GM23248 (cell line): ENCODE measurements around the gene PIH1D1. TPM values are rescaled to one million over a fixed set of nuclear protein-coding genes. Genes with fewer than 3 reads are reported as not detected.
"Not testable (repeated sequence)": the region's sequence is repeated elsewhere in the genome, so short reads cannot be mapped to it uniquely, and the experiment has no call there.

Source experiments
- DNase-seq: peaks from one replicate; pipeline ENCODE4 v3.0.0-alpha.2; 2015
- H2AFZ ChIP-seq: fragments of 200-600 bp; sonication (generic); 2 replicates; pipeline ENCODE4 v1.6.1; 2016; ENCODE audit warnings: antibody characterized with exemption
- H3F3A ChIP-seq: fragments of 200-600 bp; sonication (generic); 2 replicates; pipeline ENCODE4 v1.6.1; 2016; ENCODE audit warnings: mild to moderate bottlenecking, antibody characterized with exemption, mixed run types; ENCODE audit not compliant: insufficient read depth
- H3K27ac ChIP-seq: fragments of 200-600 bp; sonication (generic); 2 replicates; pipeline ENCODE4 v1.5.1; 2016; ENCODE audit warnings: mild to moderate bottlenecking
- H3K27me3 ChIP-seq: fragments of 200-600 bp; sonication (generic); replicated peaks from 2 replicates; pipeline ENCODE4 v1.6.1; 2016; ENCODE audit warnings: mild to moderate bottlenecking; ENCODE audit not compliant: insufficient read depth
- H3K36me3 ChIP-seq: fragments of 200-600 bp; sonication (generic); 2 replicates; pipeline ENCODE4 v1.6.1; 2016; ENCODE audit warnings: low read depth, mild to moderate bottlenecking
- H3K4me1 ChIP-seq: fragments of 200-600 bp; sonication (generic); 2 replicates; pipeline ENCODE4 v1.6.1; 2016; ENCODE audit warnings: mild to moderate bottlenecking; ENCODE audit not compliant: insufficient read depth
- H3K4me2 ChIP-seq: fragments of 200-600 bp; sonication (generic); one replicate; pipeline ENCODE4 v1.6.1; 2016; ENCODE audit warnings: mild to moderate bottlenecking; ENCODE audit not compliant: unreplicated experiment
- H3K4me3 ChIP-seq: fragments of 200-600 bp; sonication (generic); 2 replicates; pipeline ENCODE4 v1.5.1; 2016; ENCODE audit warnings: mild to moderate bottlenecking
- H3K79me2 ChIP-seq: fragments of 200-600 bp; sonication (generic); 2 replicates; pipeline ENCODE4 v1.6.1; 2016; ENCODE audit warnings: mild to moderate bottlenecking; ENCODE audit not compliant: insufficient read depth
- H3K9ac ChIP-seq: fragments of 200-600 bp; sonication (generic); 2 replicates; pipeline ENCODE4 v1.6.1; 2016; ENCODE audit warnings: mild to moderate bottlenecking
- H3K9me2 ChIP-seq: fragments of 200-600 bp; sonication (generic); 2 replicates; pipeline ENCODE4 v1.6.1; 2016; ENCODE audit warnings: mixed run types, mild to moderate bottlenecking, moderate library complexity; ENCODE audit not compliant: insufficient read depth
- H3K9me3 ChIP-seq: fragments of 200-600 bp; sonication (generic); one replicate; pipeline ENCODE4 v1.6.1; 2017; ENCODE audit warnings: low read depth
- H4K20me1 ChIP-seq: fragments of 200-600 bp; sonication (generic); 2 replicates; pipeline ENCODE4 v1.6.0; 2016; ENCODE audit not compliant: insufficient read depth
- EZH2 ChIP-seq: fragments of 200-600 bp; sonication (generic); IDR thresholded peaks from 2 replicates; pipeline ENCODE4 v1.6.1; 2018; ENCODE audit warnings: antibody characterized with exemption, mild to moderate bottlenecking; ENCODE audit not compliant: insufficient read depth, poor library complexity, severe bottlenecking
- EZH2phosphoT487 ChIP-seq: fragments of 200-600 bp; sonication (generic); IDR thresholded peaks from 2 replicates; pipeline ENCODE4 v1.6.1; 2018; ENCODE audit warnings: antibody characterized with exemption, moderate library complexity, mild to moderate bottlenecking, low read depth; ENCODE audit not compliant: insufficient read depth
- WGBS, 2 experiments: methylation state at CpG; one replicate each; pipeline ENCODE4 v1.1.6; 2015 to 2017; ENCODE audit warnings: low lambda C conversion rate in 2 of 2, low coverage in 1 of 2; ENCODE audit errors: missing lambda C conversion rate in 2 of 2; 5-methylcytosine and 5-hydroxymethylcytosine counted together
- in situ Hi-C: fragments of 300-500 bp; cut with MboI; formaldehyde crosslinking; loops from 2 replicates; pipeline ENCODE4 v1.15.0; 2020
- polyA plus RNA-seq: library from polyadenylated mRNA; unstranded; fragments of >200 nt; fragmentation: Nextera tagmentation; extraction: Ambion mirVana; gene quantifications from 2 replicates; pipeline ENCODE4 v1.2.1, GENCODE V29; 2016
- total RNA-seq: library from RNA; depleted of rRNA; stranded (reverse); fragments of >200 nt; shearing (Covaris generic); gene quantifications from 2 replicates; pipeline ENCODE4 v1.2.3, GENCODE V29; 2014

The PIH1D1 gene
- total and polyA plus RNA-seq, 2 experiments from 2014 or later = 73.5 to 90.2 TPM

DNA sequence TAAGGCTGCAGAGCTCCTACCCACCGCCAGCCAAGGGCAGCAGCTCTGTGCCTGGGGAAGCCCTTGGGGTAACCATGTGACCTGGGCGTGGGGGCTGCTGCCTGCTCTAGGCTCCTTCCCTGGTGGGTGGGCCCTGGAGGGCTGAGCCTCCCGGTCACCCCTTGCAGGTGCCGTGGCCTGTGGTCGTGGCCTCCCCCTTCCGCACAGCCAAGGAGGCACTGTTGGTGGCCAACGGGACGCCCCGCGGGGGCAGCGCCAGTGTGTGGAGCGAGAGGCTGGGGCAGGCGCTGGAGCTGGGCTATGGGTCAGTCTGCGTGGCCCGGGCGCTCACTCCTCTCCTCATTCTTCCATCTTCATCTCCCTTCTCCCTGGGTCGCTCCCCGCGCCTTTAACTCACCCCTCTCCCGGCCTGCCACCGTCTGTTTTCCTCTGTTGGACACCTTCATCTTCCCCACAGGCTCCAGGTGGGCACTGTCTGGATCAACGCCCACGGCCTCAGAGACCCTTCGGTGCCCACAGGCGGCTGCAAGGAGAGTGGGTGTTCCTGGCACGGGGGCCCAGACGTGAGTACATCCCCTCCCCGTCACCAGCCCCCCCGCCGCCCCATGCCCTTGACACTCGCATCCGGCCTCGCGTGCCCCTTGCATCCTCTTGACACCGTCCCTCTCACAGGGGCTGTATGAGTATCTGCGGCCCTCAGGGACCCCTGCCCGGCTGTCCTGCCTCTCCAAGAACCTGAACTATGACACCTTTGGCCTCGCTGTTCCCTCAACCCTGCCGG lies 12.5 kb upstream of the PIH1D1 start:
- H3K79me2 ChIP-seq = no peaks in the 10 kb centered on the region
- no peaks in the 10 kb centered on the region for H3K9me2 ChIP-seq

DNA sequence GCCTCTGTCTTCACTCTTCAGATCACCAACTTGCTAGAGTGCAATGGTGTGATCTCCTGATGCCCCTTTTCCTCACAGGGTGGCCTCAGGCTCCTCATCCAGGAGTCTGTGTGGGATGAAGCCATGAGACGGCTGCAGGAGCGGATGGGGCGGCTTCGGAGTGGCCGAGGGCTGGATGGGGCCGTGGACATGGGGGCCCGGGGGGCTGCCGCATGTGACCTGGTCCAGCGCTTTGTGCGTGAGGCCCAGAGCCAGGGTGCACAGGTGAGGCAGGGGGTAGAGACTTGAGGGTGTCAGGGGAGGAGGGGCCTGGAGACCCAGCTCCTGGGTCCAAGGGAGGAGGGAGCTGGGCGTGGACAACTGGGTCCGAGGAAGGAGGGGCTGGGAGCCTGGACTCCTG lies 10.9 kb upstream of the PIH1D1 start:
- no peaks in the 10 kb centered on the region for H3K9me3 ChIP-seq
- H3K4me2 ChIP-seq = no peak overlapping the region
- H3K27me3 ChIP-seq = no peaks in the 10 kb centered on the region
- H3K79me2 ChIP-seq = peaks cover 3% of the 10 kb centered on the region; the same call in 1 of the 2 replicates
- no peak overlapping the region for H3K4me3 ChIP-seq
- H3K9me2 ChIP-seq = no peaks in the 10 kb centered on the region
- WGBS, 2 experiments = 88 to 92% methylated on average over 10 to 12 of the region's 12 CpGs
- DNase-seq = no peak
- H3F3A ChIP-seq = 0 out of 2 replicates have a peak, but pooled peaks cover 5% of the 10 kb centered on the region
- no peak overlapping the region for H2AFZ ChIP-seq
- no peaks in the 10 kb centered on the region for H3K36me3 ChIP-seq
- no peaks in the 10 kb centered on the region for H4K20me1 ChIP-seq
- TF ChIP-seq EZH2 = no peak
- no peak for TF ChIP-seq EZH2phosphoT487
- no peak overlapping the region for H3K9ac ChIP-seq
- H3K4me1 ChIP-seq = peaks cover 6% of the 10 kb centered on the region; the same call in 1 of the 2 replicates
- in situ Hi-C loops = no loop called here
- no peak overlapping the region for H3K27ac ChIP-seq

More for the DNA sequence above, 12.5 kb upstream of the PIH1D1 start:
- H3K4me1 ChIP-seq = no peaks in the 10 kb centered on the region
- no peaks in the 10 kb centered on the region for H3K36me3 ChIP-seq
- in situ Hi-C loops = no loop called here
- H3K27me3 ChIP-seq = no peaks in the 10 kb centered on the region
- H3F3A ChIP-seq = no peaks in the 10 kb centered on the region
- no peak for TF ChIP-seq EZH2
- TF ChIP-seq EZH2phosphoT487 = no peak
- no peak overlapping the region for H2AFZ ChIP-seq
- no peak overlapping the region for H3K27ac ChIP-seq
- no peak overlapping the region for H3K4me2 ChIP-seq
- H3K4me3 ChIP-seq = no peak overlapping the region
- no peaks in the 10 kb centered on the region for H4K20me1 ChIP-seq
- DNase-seq = no peak
- WGBS, 2 experiments = 88 to 90% methylated on average over 25 to 38 of the region's 39 CpGs
- no peaks in the 10 kb centered on the region for H3K9me3 ChIP-seq
- no peak overlapping the region for H3K9ac ChIP-seq

DNA sequence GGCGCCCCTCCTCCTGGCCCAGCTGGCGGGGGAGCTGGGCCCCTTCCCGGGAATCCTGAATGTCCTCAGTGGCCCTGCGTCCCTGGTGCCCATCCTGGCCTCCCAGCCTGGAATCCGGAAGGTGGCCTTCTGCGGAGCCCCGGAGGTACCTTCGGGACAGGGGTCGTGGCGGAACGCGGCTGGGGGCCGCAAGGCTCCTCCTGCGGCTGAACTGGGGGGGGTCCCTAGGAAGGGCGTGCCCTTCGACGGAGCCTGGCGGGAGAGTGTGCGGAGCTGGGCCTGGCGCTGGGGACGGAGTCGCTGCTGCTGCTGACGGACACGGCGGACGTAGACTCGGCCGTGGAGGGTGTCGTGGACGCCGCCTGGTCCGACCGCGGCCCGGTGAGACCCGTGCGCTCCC lies 10.0 kb upstream of the PIH1D1 start:
- WGBS, 2 experiments = 96 to 98% methylated on average over 17 to 37 of the region's 37 CpGs
- in situ Hi-C loops = no loop called here

DNA sequence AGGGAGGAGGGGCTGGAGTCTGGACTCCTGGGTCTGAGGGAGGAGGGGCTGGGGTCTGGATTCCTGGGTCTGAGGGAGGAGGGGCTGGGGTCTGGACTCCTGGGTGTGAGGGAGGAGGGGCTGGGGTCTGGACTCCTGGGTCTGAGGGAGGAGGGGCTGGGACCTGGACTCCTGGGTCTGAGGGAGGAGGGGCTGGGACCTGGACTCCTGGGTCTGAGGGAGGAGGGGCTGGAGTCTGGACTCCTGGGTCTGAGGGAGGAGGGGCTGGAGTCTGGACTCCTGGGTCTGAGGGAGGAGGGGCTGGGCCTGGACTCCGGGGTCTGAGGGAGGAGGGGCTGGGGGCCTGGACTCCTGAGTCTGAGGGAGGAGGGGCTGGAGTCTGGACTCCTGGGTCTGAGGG lies 9.5 kb upstream of the PIH1D1 start:
- Histone ChIP-seq H3K4me1 (peaks cover 14% of the 10 kb centered on the region; the same call in 1 of the 2 replicates), H3F3A (peaks cover 13% of the 10 kb centered on the region)
- DNase-seq, H3K9me3 ChIP-seq, H3K79me2 ChIP-seq, H2AFZ ChIP-seq, H3K27ac ChIP-seq, H4K20me1 ChIP-seq, H3K9me2 ChIP-seq, in situ Hi-C loops, H3K27me3 ChIP-seq, H3K9ac ChIP-seq, H3K4me2 ChIP-seq, H3K36me3 ChIP-seq, H3K4me3 ChIP-seq: not testable (repeated sequence)
- WGBS, 2 experiments = 0% methylated on average over 1 of the region's 1 CpG; no CpG with 5 or more reads in 1 of the 2 experiments

More for the DNA sequence above, 10.0 kb upstream of the PIH1D1 start:
- Histone ChIP-seq H3F3A (peaks cover 8% of the 10 kb centered on the region), H3K79me2 (peaks cover 3% of the 10 kb centered on the region; the same call in 1 of the 2 replicates), H3K4me3 (no peak overlapping the region), H4K20me1 (no peaks in the 10 kb centered on the region), H3K9me3 (no peaks in the 10 kb centered on the region), H3K4me2 (no peak overlapping the region), H3K9ac (no peak overlapping the region), H3K27ac (no peak overlapping the region), H3K36me3 (no peaks in the 10 kb centered on the region), H2AFZ (no peak overlapping the region), H3K27me3 (no peaks in the 10 kb centered on the region), H3K4me1 (peaks cover 8% of the 10 kb centered on the region; the same call in 1 of the 2 replicates), H3K9me2 (no peaks in the 10 kb centered on the region)
- DNase-seq = no peak
- TF ChIP-seq EZH2phosphoT487 (no peak), EZH2 (no peak)
